ENCODE data around the gene BMAL2.

GRCh38 chr12:27290501-27291168 is 42.0 kb upstream of the BMAL2 start:
- TF ChIP-seq CTCF (conservative IDR thresholded peaks at IDR 0.05; ENCODE audit: low read depth in 2 of 2) (no peak), EZH2 (IDR thresholded peaks at IDR 0.05; ENCODE audit: low read depth, unreplicated experiment) (no peak), ZNF114 (CRISPR knock-in tag; IDR thresholded peaks at IDR 0.05) (no peak), POLR2AphosphoS5 (IDR thresholded peaks at IDR 0.05; ENCODE audit: low read depth) (no peak), REST (IDR thresholded peaks at IDR 0.05; ENCODE audit: unreplicated experiment) (no peak), JUNB (IDR thresholded peaks at IDR 0.05; ENCODE audit: unreplicated experiment) (no peak), ZNF331 (CRISPR knock-in tag; IDR thresholded peaks at IDR 0.05; ENCODE audit: low read depth) (no peak), CREB1 (CRISPR knock-in tag; IDR thresholded peaks at IDR 0.05; ENCODE audit: low read depth) (no peak)
